ENCODE measurements around the gene ZRANB3.

DNA sequence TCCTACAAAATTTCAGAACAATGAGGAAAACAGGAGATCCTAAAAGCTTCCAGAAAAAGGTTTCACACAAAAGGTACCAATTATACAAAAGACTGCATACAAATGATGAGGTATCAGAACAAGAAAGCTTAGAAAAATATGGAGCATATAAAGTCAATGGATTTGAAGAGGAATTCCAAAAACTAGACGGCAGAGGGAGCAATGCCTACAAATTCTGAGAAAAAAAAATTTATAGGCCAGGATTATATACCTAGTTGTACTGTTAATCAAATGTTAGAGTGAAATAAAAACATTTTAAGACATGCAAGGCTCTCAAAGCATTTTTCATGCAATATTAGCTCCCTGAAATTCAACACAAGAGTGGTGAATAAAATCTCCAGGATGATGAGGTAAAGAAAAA lies 106.2 kb downstream of the ZRANB3 start:
- TF ChIP-seq POLR2A (IDR thresholded peaks at IDR 0.05; ENCODE audit: borderline replicate concordance, extremely low read depth, insufficient read depth, insufficient read length) = no peak
- TF ChIP-seq CTCF (IDR thresholded peaks at IDR 0.05 in 2 of 3, conservative IDR thresholded peaks at IDR 0.05 in 1 of 3; ENCODE audit: borderline replicate concordance in 1 of 3, insufficient read depth in 1 of 3, low read depth in 2 of 3, low read length in 2 of 3) = peak; percentile 13 to 44 (median 22); a peak in 3 of 6 replicates
- no peak for TF ChIP-seq REST (IDR thresholded peaks at IDR 0.05; ENCODE audit: low read depth)
- TF ChIP-seq ZNF274 (IDR thresholded peaks at IDR 0.05; ENCODE audit: low read depth, low read length) = no peak
- no peak for TF ChIP-seq EZH2 (IDR thresholded peaks at IDR 0.05)
- no peak for TF ChIP-seq SIN3A (IDR thresholded peaks at IDR 0.05; ENCODE audit: low read depth)
- no peak for TF ChIP-seq FOSL1 (IDR thresholded peaks at IDR 0.05; ENCODE audit: low read depth)
- TF ChIP-seq, protein P1, sequence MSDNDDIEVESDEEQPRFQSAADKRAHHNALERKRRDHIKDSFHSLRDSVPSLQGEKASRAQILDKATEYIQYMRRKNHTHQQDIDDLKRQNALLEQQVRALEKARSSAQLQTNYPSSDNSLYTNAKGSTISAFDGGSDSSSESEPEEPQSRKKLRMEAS (IDR thresholded peaks at IDR 0.05) = no peak

Data from HCT116 (cell line).